K562 (cell line): Measurements from ENCODE around the gene OR1J1. TPM values are rescaled to one million over a fixed set of nuclear protein-coding genes. Genes with fewer than 3 reads are reported as not detected.

ENCODE experiments used
- CC2D1A ChIP-seq: fragments of 450-650 bp; IDR thresholded peaks from 2 replicates; pipeline ENCODE4 v1.6.1; 2017; ENCODE audit warnings: mild to moderate bottlenecking
- DLX4 ChIP-seq: fragments of 250-450 bp; sonication (Bioruptor Pico); IDR thresholded peaks from 2 replicates; pipeline ENCODE4 v1.6.1; 2021; ENCODE audit warnings: mild to moderate bottlenecking
- ETV1 ChIP-seq: fragments of 450-650 bp; conservative IDR thresholded peaks from 2 replicates; pipeline ENCODE4 v1.6.1; 2016; ENCODE audit warnings: missing genetic modification characterization, control low read depth, low read depth, missing compliant biosample characterization
- HEY1 ChIP-seq: fragments of 250-450 bp; sonication (Bioruptor Pico); IDR thresholded peaks from 2 replicates; pipeline ENCODE4 v1.5.0; 2020; ENCODE audit warnings: mild to moderate bottlenecking, moderate library complexity, borderline replicate concordance
- JUN ChIP-seq, 2 experiments: sonication (generic) in 1 of 2; formaldehyde crosslinking in 1 of 2; IDR thresholded peaks; 2 replicates each; pipeline versions ENCODE4 v1.6.1 to v1.8.0; 2012 to 2022; ENCODE audit warnings: borderline replicate concordance in 2 of 2, mild to moderate bottlenecking in 2 of 2, improper control_type of control experiment in 1 of 2, low read depth in 1 of 2, low read length in 1 of 2, missing genetic modification reagents in 1 of 2
- KDM5B ChIP-seq: fragments of 200-600 bp; sonication (generic); IDR thresholded peaks from 2 replicates; pipeline ENCODE4 v1.6.1; 2012; ENCODE audit warnings: low read depth, mild to moderate bottlenecking, moderate library complexity, low read length, control low read depth, inconsistent platforms; ENCODE audit not compliant: insufficient replicate concordance
- MAFK ChIP-seq: IDR thresholded peaks from 2 replicates; pipeline ENCODE4 v1.6.1; 2011; ENCODE audit warnings: low read length, improper control_type of control experiment
- MCM7 ChIP-seq, 2 experiments: fragments of 450-650 bp; IDR thresholded peaks; 2 replicates each; pipeline ENCODE4 v1.6.1; 2016 to 2018
- PML ChIP-seq: IDR thresholded peaks from 2 replicates; pipeline ENCODE4 v1.6.1; 2012; ENCODE audit warnings: low read length, inconsistent platforms
- SIN3A ChIP-seq, 2 experiments: fragments of 150-350 bp in 1 of 2; IDR thresholded peaks; 2 replicates each; pipeline ENCODE4 v1.6.1; 2011 to 2016; ENCODE audit warnings: borderline replicate concordance in 2 of 2, low read depth in 2 of 2, low read length in 2 of 2, mild to moderate bottlenecking in 2 of 2, moderate library complexity in 2 of 2; ENCODE audit not compliant: control insufficient read depth in 1 of 2
- SLC30A9 ChIP-seq: fragments of 250-450 bp; sonication (Bioruptor Pico); IDR thresholded peaks from 2 replicates; pipeline ENCODE4 v1.8.0; 2022; ENCODE audit warnings: mild to moderate bottlenecking, moderate library complexity
- SMAD3 ChIP-seq: fragments of 450-650 bp; formaldehyde crosslinking; conservative IDR thresholded peaks from 2 replicates; pipeline ENCODE4 v1.4.0; 2020; ENCODE audit warnings: mild to moderate bottlenecking
- SP2 ChIP-seq: IDR thresholded peaks from 2 replicates; pipeline ENCODE4 v1.6.1; 2011; ENCODE audit warnings: mild to moderate bottlenecking, low read depth, low read length, moderate library complexity; ENCODE audit not compliant: poor library complexity, severe bottlenecking; ENCODE audit errors: extremely low read depth
- SRSF7 ChIP-seq: fragments of 200-400 bp; formaldehyde crosslinking; optimal IDR thresholded peaks from 2 replicates; pipeline ENCODE3; 2017; ENCODE audit warnings: mild to moderate bottlenecking, low read depth, low read length
- TGIF2 ChIP-seq: sonication (generic); formaldehyde crosslinking; IDR thresholded peaks from 2 replicates; pipeline ENCODE4 v1.8.1; 2022; ENCODE audit warnings: mild to moderate bottlenecking, missing genetic modification reagents, moderate library complexity
- TRIM24 ChIP-seq, 2 experiments: fragments of 450-650 bp; IDR thresholded peaks; 2 replicates each; pipeline ENCODE4 v1.6.1; 2016
- TRIM28 ChIP-seq: fragments of 450-650 bp; IDR thresholded peaks from 2 replicates; pipeline ENCODE4 v1.6.1; 2017
- WHSC1 ChIP-seq: IDR thresholded peaks from one replicate; pipeline ENCODE4 v1.6.1; 2012; ENCODE audit warnings: low read length, control low read depth, inconsistent platforms
- YY1 ChIP-seq, 3 experiments: IDR thresholded peaks; 2 replicates each; pipeline ENCODE4 v1.6.1; 2011; ENCODE audit warnings: low read length in 2 of 3, mild to moderate bottlenecking in 2 of 3, moderate library complexity in 2 of 3, borderline replicate concordance in 1 of 3, control low read depth in 1 of 3, low read depth in 1 of 3; ENCODE audit not compliant: insufficient read depth in 3 of 3, insufficient replicate concordance in 2 of 3, control insufficient read depth in 1 of 3, insufficient read length in 1 of 3; ENCODE audit errors: extremely low read depth in 1 of 3
- ZNF280A ChIP-seq: fragments of 450-650 bp; IDR thresholded peaks from 2 replicates; pipeline ENCODE4 v1.6.1; 2018; ENCODE audit warnings: mild to moderate bottlenecking, low read depth; ENCODE audit not compliant: partially characterized antibody
- ZNF511 ChIP-seq: sonication (generic); formaldehyde crosslinking; IDR thresholded peaks from 2 replicates; pipeline ENCODE4 v1.8.0; 2022; ENCODE audit warnings: mild to moderate bottlenecking, missing genetic modification reagents
- ZNF583 ChIP-seq: fragments of 250-450 bp; sonication (Bioruptor Pico); IDR thresholded peaks from 2 replicates; pipeline ENCODE4 v1.4.0; 2020
- ZNF655 ChIP-seq: fragments of 250-450 bp; sonication (Bioruptor Pico); IDR thresholded peaks from 2 replicates; pipeline ENCODE4 v1.5.0; 2021
- ZNF695 ChIP-seq: fragments of 450-650 bp; formaldehyde crosslinking; IDR thresholded peaks from 2 replicates; pipeline ENCODE4 v1.4.0; 2020; ENCODE audit warnings: mild to moderate bottlenecking, moderate library complexity
- ZNF75A ChIP-seq: fragments of 450-650 bp; formaldehyde crosslinking; IDR thresholded peaks from 2 replicates; pipeline ENCODE4 v1.4.0; 2020; ENCODE audit warnings: mild to moderate bottlenecking
- ZNF780A ChIP-seq: fragments of 250-450 bp; sonication (Bioruptor Pico); IDR thresholded peaks from 2 replicates; pipeline ENCODE4 v1.5.0; 2021; ENCODE audit warnings: mild to moderate bottlenecking
- polyA plus RNA-seq, 8 experiments: library from polyadenylated mRNA; depleted of rRNA in 4 of 8; stranded (reverse) in 5 of 8; unstranded in 3 of 8; fragments of >200 nt; fragmentation: Nextera tagmentation in 2 of 8; fragmentation: Illumina TruSeq in 1 of 8; extraction: Ambion mirVana in 2 of 8; extraction: Trizol in 1 of 8; gene quantifications; 2 replicates each; pipeline versions ENCODE4 v1.2.1 to v1.2.3, GENCODE V29; 2011 to 2014; ENCODE audit warnings: inconsistent platforms in 1 of 8, missing spikeins in 1 of 8
- total RNA-seq, 7 experiments: library from RNA; depleted of rRNA in 6 of 7; stranded (reverse); fragments of >200 nt in 6 of 7; fragmentation: Illumina TruSeq in 2 of 7; extraction: Trizol in 2 of 7; gene quantifications; 2 replicates each; pipeline versions ENCODE4 v1.2.1 to v1.2.3, GENCODE V29; 2011 to 2021; ENCODE audit warnings: low replicate concordance in 1 of 7

The OR1J1 gene
- total and polyA plus RNA-seq, 9 of the 15 experiments (the other 6 are each of a cell fraction or from before 2014, with no cell fraction given): not detected

GRCh38 chr9:122446819-122447484 is 30.8 kb downstream of the OR1J1 start (continued):
- TF ChIP-seq YY1 (IDR thresholded peaks at IDR 0.05; ENCODE audit: borderline replicate concordance in 1 of 3, control insufficient read depth in 1 of 3, extremely low read depth in 1 of 3, insufficient read depth in 3 of 3, insufficient read length in 1 of 3, insufficient replicate concordance in 2 of 3, low read depth in 1 of 3, low read length in 2 of 3): no peak
- TF ChIP-seq TGIF2: no peak
- TF ChIP-seq HEY1 (CRISPR knock-in tag): no peak
- TF ChIP-seq SIN3A (IDR thresholded peaks at IDR 0.05; ENCODE audit: borderline replicate concordance in 2 of 2, control insufficient read depth in 1 of 2, low read depth in 2 of 2, low read length in 2 of 2): no peak
- TF ChIP-seq SLC30A9: no peak
- no peak for TF ChIP-seq ZNF75A (CRISPR knock-in tag)
- no peak for TF ChIP-seq ZNF583 (CRISPR knock-in tag)
- TF ChIP-seq ZNF695 (CRISPR knock-in tag): no peak
- TF ChIP-seq SP2: no peak
- peak; percentile 99 for TF ChIP-seq TRIM28
- no peak for TF ChIP-seq KDM5B
- no peak for TF ChIP-seq ZNF780A
- TF ChIP-seq CC2D1A: peak; percentile 95
- TF ChIP-seq ZNF280A: peak; percentile 94
- no peak for TF ChIP-seq DLX4 (CRISPR knock-in tag)
- no peak for TF ChIP-seq SMAD3 (CRISPR knock-in tag)
- TF ChIP-seq ZNF511 (CRISPR knock-in tag): no peak
- no peak for TF ChIP-seq ETV1 (tag)
- TF ChIP-seq JUN (IDR thresholded peaks at IDR 0.05; ENCODE audit: borderline replicate concordance, low read depth, low read length): no peak
- no peak for TF ChIP-seq JUN (CRISPR knock-in tag; IDR thresholded peaks at IDR 0.05; ENCODE audit: borderline replicate concordance)
- TF ChIP-seq TRIM24 (IDR thresholded peaks at IDR 0.05): peak; percentile 99
- no peak for TF ChIP-seq WHSC1
- peak; percentile 94 for TF ChIP-seq PML
- TF ChIP-seq SRSF7: no peak
- TF ChIP-seq ZNF655: no peak
- TF ChIP-seq MAFK: no peak
- TF ChIP-seq MCM7 (IDR thresholded peaks at IDR 0.05): no peak
